COLO829 (cell line): Measurements from ENCODE around the gene ARFGAP2.
"Not testable (repeated sequence)": the region's sequence is repeated elsewhere in the genome, so short reads cannot be mapped to it uniquely, and the experiment has no call there.

Experiments
- DNase-seq: peaks from one replicate; pipeline ENCODE4 v3.0.0; 2012; ENCODE audit warnings: low spot score

The ARFGAP2 gene

GRCh38 chr11:47176328-47177228 lies at the start of gene ARFGAP2:
ARFGAP2 (minus strand) TSS chr11:47176879; CDS start chr11:47176853, 26 bp downstream.
- DNase-seq, result peak; percentile 98

DNA sequence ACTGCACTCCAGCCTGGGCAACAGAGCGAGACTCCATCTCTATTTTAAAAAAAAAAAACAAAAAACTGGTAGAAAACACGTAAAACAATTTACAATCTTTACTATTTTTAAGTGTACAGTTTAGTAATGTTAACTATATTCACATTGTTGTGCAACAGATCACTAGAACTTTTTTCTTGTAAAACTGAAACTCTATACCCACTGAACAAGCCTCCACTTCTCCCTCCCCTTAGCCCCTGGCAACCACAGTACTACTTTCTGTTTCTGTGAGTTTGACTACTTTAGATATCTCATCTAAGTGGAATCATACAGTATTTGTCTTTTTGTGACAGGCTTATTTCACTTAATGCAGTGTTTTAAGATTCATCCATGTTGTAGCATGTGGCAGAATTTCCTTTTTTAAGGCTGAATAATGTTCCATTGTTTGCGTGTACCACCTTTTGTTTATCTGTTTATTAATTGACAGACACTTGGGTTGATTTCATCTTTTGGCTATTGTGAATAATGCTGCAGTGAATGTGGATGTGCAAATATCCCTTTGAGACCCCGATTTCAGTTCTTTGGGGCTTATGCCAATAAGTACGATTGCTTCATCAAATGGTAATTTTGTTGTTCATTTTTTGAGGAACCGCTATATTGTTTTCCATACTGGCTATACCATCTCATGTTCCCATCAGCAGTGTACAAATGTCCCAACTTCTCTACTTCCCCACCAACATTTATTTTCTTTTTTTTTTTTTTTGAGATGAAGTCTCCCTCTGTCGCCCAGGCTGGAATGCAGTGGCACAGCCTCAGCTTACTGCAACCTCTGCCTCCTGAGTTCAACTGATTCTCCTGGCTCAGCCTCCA lies 49.1 kb upstream of the ARFGAP2 start:
- no peak for DNase-seq

GRCh38 chr11:47222696-47223095 lies 46.0 kb upstream of the ARFGAP2 start:
- no peak for DNase-seq

- DNase-seq, result no peak
These were observed 43.7 kb upstream of the ARFGAP2 start for GRCh38 chr11:47220401-47220821.

- DNase-seq, result peak; percentile 54
These were observed 39.6 kb upstream of the ARFGAP2 start for GRCh38 chr11:47216121-47216798.

DNA sequence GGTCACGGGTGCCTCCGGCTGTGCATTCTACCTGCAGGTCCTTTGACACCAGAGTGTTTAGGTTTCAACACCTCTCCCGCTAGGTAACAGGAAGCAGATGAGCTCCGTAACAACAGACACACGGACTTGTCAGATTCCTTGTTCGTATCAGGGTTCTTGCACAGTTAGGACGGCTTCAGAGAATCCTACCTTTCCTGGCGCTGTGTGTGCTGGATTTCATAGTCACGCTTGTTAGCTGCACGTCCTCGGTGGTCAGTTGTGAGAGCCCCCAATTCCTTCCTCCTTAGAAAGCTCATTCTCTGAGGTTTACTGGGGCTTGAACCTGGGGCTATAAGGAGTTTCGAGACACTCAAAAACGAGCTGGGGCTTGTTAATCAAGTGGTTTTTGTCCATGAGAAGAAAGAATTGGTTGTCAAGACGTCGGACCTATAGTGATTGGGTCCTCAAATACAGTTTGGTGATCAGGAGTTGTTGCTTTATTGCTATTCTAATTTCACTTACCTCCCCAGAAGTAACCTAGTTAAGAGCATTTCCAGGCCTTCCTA lies 38.8 kb upstream of the ARFGAP2 start:
- DNase-seq, result no peak

GRCh38 chr11:47213950-47214565 lies 37.4 kb upstream of the ARFGAP2 start:
- peak; percentile 87 for DNase-seq

GRCh38 chr11:47212938-47213337 lies 36.3 kb upstream of the ARFGAP2 start:
- DNase-seq, result no peak

- DNase-seq, result no peak
These were observed 31.9 kb upstream of the ARFGAP2 start for GRCh38 chr11:47208628-47209027.

DNA sequence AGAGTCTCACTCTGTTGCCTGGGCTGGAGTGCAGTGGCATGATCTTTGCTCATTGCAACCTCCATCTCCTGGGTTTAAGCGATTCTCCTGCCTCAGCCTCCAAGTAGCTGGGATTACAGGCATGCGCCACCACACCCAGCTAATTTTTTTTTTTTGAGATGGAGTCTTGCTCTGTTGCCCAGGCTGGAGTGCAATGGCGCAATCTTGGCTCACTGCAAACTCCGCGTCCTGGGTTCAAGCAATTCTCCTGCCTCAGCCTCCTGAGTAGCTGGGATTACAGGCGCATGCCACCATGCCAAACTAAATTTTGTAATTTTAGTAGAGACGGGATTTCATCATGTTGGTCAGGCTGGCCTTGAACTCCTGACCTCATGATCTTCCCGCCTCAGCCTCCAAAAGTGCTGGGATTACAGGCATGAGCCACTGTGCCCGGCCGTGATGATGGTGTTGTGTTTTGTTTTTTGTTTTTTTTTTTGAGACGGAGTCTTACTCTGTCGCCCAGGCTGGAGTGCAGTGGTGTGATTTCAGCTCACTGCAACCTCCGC lies 31.4 kb upstream of the ARFGAP2 start:
- not testable (repeated sequence) for DNase-seq

DNA sequence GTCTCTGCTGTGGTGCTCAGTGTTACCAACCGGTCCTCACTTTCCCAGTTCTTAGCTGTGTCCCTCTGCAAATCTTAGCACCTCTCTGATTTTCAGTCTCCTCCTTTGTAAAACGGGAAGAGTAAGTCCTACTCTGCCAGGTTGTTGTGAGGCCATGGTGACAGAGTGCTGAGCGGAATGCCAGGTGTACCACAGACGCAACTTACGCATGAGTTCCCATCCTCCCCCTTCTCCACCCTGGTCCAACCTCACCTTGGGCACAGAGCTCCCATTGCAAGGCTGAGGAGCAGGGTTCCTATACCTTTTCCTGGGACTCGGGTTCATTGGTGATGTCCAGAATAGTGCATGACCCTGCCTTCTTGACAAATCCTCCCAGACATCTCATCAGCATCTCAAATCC lies 30.8 kb upstream of the ARFGAP2 start:
- DNase-seq, result no peak

DNA sequence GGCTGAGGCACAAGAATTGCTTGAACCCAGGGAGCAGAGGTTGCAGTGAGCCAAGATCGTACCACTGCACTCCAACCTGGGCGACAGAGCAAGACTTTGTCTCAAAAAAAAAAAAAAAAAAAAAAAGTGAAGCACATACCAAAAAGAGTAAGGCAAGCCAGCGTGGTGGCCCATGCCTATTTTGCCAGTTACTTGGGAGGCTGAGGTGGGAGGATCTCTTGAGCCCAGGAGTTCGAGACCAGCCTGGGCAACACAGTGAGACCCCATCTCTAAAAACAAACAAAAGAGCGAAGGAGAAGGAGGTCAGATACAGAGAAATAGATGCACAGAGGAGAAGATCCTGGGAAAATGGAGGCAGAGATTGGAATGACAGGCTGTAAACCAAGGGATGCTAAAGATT lies 29.9 kb upstream of the ARFGAP2 start:
- DNase-seq, result not testable (repeated sequence)

DNA sequence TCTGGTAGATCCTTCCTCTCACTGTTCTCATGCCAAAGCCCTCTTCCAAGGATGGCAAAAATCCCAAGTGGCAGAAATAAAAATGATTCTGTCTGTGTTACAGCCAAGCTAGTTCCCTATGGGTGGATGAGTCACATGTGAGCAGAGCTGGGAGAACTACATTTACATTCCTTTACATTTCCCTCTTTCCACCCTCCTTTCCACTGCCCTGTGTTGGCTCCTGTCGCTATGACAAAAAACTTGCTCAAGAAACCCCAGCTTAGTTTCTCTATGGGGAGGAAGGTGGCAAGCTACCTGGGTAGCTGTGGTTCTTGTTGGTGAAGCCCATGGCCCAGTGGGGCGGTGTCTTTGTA lies 27.9 kb upstream of the ARFGAP2 start:
- DNase-seq, result peak; percentile 68

GRCh38 chr11:47202576-47202975 lies 25.9 kb upstream of the ARFGAP2 start:
- DNase-seq, result no peak

DNA sequence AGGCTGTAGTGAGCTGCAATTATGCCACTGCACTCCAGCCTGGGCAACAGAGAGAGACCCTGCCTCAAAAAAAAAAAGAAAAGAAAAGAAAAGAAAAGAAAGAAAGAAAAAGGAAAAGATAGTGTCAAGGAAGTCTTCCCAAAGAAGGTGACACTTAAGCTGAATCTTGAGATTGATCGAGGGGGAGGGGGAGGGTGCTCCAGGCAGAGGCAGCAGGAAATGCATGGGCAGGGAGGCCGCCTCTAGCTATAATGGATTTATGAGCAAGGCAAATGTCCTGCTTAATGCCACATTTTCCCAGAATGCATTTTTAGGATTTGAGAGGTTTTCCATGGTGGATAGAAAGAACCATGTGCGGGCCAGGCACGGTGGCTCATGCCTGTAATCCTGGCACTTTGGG lies 24.3 kb upstream of the ARFGAP2 start:
- no peak for DNase-seq

GRCh38 chr11:47198161-47198560 lies 21.5 kb upstream of the ARFGAP2 start:
- not testable (repeated sequence) for DNase-seq

DNA sequence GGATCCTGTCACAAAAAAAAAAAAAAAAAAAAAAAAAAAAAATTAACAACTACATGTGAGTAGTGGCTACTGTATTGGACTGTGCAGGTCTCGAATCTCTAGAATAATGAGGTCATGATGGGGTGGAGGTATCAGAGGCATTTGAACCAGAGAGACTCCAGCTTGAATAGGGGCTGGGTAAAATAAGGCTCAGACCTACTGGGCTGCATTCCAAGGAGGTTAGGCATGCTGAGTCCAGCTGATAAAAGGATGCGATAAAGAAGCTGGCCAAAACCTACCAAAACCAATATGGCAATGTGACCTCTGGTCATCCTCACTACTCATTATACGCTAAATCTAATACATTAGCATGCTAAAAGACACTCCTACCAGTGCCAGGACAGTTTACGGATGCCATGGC lies 15.4 kb upstream of the ARFGAP2 start:
- no peak for DNase-seq

GRCh38 chr11:47191137-47191536 lies 14.5 kb upstream of the ARFGAP2 start:
- DNase-seq, result not testable (repeated sequence)

DNA sequence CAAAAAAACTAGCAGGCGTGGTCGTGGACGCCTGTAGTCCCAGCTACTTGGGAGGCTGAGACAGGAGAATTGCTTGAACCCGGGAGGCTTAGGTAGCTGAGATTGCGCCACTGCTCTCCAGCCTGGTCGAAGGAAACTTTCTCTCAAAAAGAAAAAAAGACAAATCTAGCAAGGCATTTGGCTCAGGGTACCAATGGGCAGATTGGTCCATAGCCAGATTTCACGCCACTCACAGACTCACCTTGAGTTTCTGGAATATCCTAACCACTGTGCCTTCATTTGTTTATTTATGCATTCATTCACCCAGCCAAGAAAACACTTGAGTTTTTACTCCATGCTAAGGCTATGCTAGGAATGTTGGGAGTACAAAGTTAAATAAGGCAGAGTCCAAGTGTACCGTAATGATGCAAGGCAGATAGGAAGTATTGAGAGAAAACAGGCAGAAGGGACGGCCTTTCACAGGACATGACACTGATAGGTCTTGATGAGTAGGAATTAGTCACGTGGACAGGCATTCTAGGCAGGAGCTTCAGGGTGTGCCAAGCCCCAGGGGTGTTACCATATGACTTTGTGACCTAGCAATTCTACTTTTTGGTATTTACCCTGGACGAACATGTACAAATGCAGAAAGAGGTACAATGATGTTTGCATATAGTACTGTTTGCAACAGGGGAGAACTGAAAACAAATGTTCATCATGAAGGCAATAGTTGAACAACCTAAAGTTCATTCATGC lies 12.6 kb upstream of the ARFGAP2 start:
- DNase-seq, result no peak

DNA sequence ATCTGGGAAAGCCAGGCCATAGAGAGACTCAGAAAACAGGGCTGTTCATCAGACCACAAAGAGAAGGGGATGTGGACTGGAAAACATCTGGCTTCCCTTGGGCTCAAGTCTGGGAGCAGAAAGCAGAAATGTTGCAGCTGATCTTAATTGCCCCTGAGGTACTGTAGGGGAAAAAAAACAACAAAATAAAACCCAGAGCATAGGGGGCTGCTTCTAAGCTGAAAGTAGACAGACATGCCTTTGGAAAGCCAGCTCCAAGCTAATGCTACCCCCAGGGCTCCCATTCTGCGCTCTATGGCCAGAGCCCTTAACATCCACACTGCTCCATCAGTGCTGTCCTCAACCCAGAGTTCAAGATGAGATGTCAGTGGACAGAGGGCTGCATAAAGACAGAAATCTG lies 11.6 kb upstream of the ARFGAP2 start:
- no peak for DNase-seq

DNA sequence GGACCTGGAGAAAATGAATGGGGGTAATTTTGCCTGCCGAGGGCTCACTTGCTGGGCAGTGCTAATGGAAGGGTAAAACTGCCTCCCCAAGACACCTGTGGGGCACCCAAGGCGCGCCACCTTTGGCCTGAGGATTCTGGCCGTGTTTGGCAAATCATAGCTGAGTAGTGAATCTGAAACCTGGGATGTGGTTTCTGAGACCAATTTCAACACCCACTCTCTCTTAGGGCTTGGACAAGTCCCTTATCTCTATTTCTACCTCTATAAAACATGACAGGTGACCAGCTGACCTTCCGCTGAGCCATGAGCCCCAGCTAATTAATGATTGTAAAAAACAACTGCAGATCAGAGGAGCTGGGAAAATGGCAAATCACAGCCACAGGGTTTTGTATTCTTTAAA lies 11.0 kb upstream of the ARFGAP2 start:
- no peak for DNase-seq
